HG03159 (cell line): ENCODE measurements around the gene H2BW2.
"Not testable (repeated sequence)": the region's sequence is repeated elsewhere in the genome, so short reads cannot be mapped to it uniquely, and the experiment has no call there.

Experiments
- ATAC-seq: cut with Tn5 transposase; IDR thresholded peaks from one replicate; pipeline ENCODE4 v1.9.1; 2021; ENCODE audit warnings: mild to moderate bottlenecking, moderate library complexity; ENCODE audit not compliant: unreplicated experiment

The H2BW2 gene

GRCh38 chrX:104039689-104040505 is at the start of gene H2BW2:
Gene H2BW2 (plus strand): TSS chrX:104039956. CDS start chrX:104039995, 39 bp downstream.
- no peak for ATAC-seq

GRCh38 chrX:103999234-103999633 is 40.5 kb upstream of the H2BW2 start:
- ATAC-seq: peak; percentile 84

- no peak for ATAC-seq
Observed at GRCh38 chrX:104008831-104009230, 30.9 kb upstream of the H2BW2 start.

- ATAC-seq: no peak
Observed at GRCh38 chrX:104013158-104013557, 26.6 kb upstream of the H2BW2 start.

GRCh38 chrX:104013606-104014005 is 26.1 kb upstream of the H2BW2 start, which contains the start of gene H2BW1:
Gene H2BW1 (minus strand): TSS chrX:104013708. CDS start chrX:104013576, 132 bp downstream.
- ATAC-seq: no peak

GRCh38 chrX:104015576-104015975 is 24.2 kb upstream of the H2BW2 start:
- not testable (repeated sequence) for ATAC-seq

- ATAC-seq: no peak
Observed at GRCh38 chrX:104018126-104018525, 21.6 kb upstream of the H2BW2 start.

GRCh38 chrX:104041003-104041402 is 1.2 kb downstream of the H2BW2 start:
- no peak for ATAC-seq

GRCh38 chrX:104045642-104046041 is 5.9 kb downstream of the H2BW2 start:
- no peak for ATAC-seq

- no peak for ATAC-seq
Observed at GRCh38 chrX:104047171-104047570, 7.4 kb downstream of the H2BW2 start.

GRCh38 chrX:104054956-104055355 is 15.2 kb downstream of the H2BW2 start:
- ATAC-seq: not testable (repeated sequence)

GRCh38 chrX:104062636-104063035 is 22.9 kb downstream of the H2BW2 start:
- ATAC-seq: not testable (repeated sequence)

GRCh38 chrX:104075778-104076445 is 36.2 kb downstream of the H2BW2 start, which contains the start of gene TMSB15C:
Gene TMSB15C (minus strand): TSS chrX:104076236.
- peak; percentile 98 for ATAC-seq

GRCh38 chrX:104077854-104078253 is 38.1 kb downstream of the H2BW2 start:
- ATAC-seq: not testable (repeated sequence)

GRCh38 chrX:104084063-104084462 is 44.3 kb downstream of the H2BW2 start:
- ATAC-seq: no peak

- no peak for ATAC-seq
Observed at GRCh38 chrX:104084534-104085277, 45.0 kb downstream of the H2BW2 start.

GRCh38 chrX:104085477-104085876 is 45.7 kb downstream of the H2BW2 start:
- no peak for ATAC-seq

GRCh38 chrX:104085919-104086318 is 46.2 kb downstream of the H2BW2 start:
- ATAC-seq: no peak
